HG03469 (cell line): ENCODE measurements around the gene TMC8.
"Not testable (repeated sequence)": the region's sequence is repeated elsewhere in the genome, so short reads cannot be mapped to it uniquely, and the experiment has no call there.

Source experiments
- ATAC-seq: cut with Tn5 transposase; IDR thresholded peaks from one replicate; pipeline ENCODE4 v1.9.1; 2021; ENCODE audit warnings: mild to moderate bottlenecking, moderate library complexity, moderate number of reproducible peaks; ENCODE audit not compliant: unreplicated experiment

TMC8 gene

GRCh38 chr17:78110363-78111015 lies 20.1 kb upstream of the TMC8 start:
- no peak for ATAC-seq

GRCh38 chr17:78111016-78111726 lies 19.4 kb upstream of the TMC8 start:
- no peak for ATAC-seq

- ATAC-seq: no peak
These were observed 18.6 kb upstream of the TMC8 start for GRCh38 chr17:78111727-78112517.

- no peak for ATAC-seq
These were observed 17.8 kb upstream of the TMC8 start for GRCh38 chr17:78112518-78113471.

- no peak for ATAC-seq
These were observed 16.5 kb upstream of the TMC8 start for GRCh38 chr17:78113804-78114785.

GRCh38 chr17:78114831-78115723 lies 15.5 kb upstream of the TMC8 start:
- ATAC-seq: no peak

DNA sequence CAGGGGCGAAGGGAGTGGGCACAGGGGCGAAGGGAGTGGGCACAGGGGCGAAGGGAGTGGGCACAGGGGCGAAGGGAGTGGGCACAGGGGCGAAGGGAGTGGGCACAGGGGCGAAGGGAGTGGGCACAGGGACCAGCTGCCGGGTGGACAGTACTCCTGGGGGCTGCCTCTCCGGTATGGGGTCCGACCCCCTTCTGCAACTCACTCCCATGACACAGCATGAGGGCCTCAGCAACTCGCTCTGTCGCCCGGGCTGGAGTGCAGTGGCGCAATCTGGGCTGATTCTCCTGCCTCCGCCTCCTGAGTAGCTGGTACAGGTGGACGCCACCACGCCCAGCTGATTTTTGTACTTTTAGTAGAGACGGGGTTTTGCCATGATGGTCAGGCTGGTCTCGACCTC lies 14.8 kb upstream of the TMC8 start:
- not testable (repeated sequence) for ATAC-seq

- no peak for ATAC-seq
These were observed 14.2 kb upstream of the TMC8 start for GRCh38 chr17:78116411-78116810.

DNA sequence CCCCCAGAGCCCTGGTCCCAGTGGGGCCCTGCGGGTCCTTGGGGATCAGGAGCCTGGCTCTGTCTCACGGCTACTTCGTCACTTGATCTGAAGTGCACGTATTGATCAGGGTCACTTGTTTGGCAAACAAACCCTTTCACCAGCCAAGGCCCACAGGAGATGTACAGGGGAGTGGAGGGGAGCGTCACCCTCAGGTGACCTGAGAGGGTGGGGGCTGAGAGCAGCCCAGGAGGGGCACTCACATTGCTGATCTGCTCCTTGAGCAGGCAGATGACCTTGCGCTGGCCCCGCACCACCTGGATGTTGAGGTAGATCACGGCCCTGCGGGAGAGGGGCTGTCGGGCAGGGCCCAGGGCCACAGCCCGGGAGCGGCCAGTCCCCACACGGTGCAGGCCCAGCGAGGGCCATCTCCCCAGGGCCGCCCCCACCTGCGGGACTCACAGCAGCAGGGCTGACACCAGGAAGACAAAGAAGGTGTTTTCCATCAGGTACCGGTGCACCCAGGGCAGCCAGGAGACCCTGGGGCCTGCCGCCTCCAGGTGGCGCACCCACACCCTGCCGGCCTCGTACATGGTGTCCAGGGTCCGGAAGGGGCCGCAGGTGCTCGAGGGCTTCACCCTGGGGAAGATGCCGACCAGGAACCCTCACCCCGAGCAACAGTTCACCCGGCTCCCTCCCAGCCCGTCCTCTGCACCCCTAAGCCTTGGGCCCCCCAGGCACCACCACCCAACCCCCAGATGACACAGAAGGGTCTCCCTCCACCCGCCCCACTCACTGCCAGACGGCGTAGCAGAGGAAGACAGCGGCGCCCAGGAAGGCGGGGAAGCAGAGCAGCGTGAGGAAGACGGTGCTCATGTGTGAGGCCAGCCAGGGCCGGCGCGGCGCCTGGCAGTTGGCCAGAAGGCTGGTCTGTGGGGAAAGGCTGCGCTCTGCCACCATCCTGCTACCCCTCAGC lies 13.3 kb upstream of the TMC8 start:
- no peak for ATAC-seq

GRCh38 chr17:78118801-78119241 lies 11.8 kb upstream of the TMC8 start:
- ATAC-seq: no peak

- ATAC-seq: no peak
These were observed 10.0 kb upstream of the TMC8 start for GRCh38 chr17:78120537-78120936.

DNA sequence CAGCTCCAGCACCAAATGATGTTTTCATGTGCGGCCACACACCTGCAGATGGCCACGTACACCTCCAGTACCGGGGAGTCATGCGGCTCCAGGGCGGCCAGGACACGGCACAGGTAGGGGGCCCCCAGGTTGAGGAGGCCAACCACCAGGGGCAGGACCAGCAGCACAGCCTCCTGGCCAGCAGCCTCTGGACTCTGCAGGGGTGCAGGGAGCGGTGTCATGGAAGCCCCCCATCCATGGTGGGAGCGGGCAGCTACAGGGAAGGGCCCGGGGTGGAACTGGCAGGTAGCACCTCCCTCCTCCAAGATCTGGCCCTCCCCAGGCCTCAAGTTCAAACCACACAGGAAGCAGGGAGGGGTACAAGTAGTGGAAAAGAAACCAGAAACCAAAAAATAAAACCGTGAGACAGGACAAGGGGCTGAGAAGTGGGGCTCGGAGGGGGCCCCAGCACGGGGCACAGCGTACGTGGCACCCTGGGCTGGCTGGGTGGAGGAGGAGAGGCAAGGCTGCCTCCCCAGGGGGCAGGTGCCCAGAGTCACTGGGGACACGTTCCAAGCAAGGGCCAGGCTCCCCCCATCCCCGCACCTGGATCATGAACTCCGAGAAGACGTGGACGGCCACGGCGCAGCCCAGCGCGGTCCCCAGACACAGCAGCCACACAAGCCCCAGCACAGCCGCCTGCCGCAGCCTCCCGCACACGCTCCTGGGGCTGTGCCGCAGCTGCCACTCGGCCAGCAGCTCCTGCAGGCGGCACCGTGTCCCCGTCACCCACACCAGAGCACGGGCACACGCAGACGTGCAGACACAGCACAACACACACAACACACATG lies 9.4 kb upstream of the TMC8 start:
- no peak for ATAC-seq

DNA sequence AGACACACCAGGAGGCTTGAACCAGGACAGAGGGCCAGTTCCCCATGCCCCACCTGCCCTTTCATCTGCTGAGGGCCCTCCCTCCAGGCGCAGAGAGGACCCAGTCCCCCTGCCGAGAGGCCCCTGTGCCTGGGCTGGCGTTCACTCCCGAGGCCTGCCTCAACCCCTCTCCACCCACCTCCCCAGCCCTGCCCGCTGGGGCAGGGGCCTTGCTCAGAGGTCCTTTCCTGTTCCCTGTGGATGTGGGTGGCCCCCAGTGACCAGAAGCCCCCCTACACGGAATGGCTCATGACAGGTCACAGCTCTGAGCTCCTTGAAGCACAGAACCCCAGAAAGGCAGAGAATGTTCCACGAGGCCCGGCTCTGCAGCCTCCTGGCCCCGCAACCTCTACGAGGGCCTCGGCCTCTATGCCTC lies 8.8 kb upstream of the TMC8 start:
- ATAC-seq: no peak

- ATAC-seq: no peak
These were observed 8.2 kb upstream of the TMC8 start for GRCh38 chr17:78122216-78122930.

DNA sequence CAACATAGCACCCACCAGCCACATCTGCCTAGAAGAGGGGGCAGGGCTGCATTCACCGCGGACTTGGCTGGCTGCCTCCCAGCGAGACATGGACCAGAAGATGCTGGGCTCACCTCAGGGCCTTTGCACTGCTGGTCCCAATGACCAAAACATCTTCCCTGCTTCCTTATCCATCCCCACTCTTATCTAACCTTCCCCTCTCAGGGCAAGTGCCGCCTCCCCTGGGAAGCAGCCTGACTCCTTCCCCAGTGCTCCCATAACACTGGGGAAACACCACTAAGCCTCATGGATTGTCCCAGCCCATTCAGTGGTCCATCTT lies 7.7 kb upstream of the TMC8 start:
- ATAC-seq: no peak
